ENCODE data around the gene ADGRA1.
"Not testable (repeated sequence)": the region's sequence is repeated elsewhere in the genome, so short reads cannot be mapped to it uniquely, and the experiment has no call there.

The ADGRA1 gene, protein sequence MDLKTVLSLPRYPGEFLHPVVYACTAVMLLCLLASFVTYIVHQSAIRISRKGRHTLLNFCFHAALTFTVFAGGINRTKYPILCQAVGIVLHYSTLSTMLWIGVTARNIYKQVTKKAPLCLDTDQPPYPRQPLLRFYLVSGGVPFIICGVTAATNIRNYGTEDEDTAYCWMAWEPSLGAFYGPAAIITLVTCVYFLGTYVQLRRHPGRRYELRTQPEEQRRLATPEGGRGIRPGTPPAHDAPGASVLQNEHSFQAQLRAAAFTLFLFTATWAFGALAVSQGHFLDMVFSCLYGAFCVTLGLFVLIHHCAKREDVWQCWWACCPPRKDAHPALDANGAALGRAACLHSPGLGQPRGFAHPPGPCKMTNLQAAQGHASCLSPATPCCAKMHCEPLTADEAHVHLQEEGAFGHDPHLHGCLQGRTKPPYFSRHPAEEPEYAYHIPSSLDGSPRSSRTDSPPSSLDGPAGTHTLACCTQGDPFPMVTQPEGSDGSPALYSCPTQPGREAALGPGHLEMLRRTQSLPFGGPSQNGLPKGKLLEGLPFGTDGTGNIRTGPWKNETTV

DNA sequence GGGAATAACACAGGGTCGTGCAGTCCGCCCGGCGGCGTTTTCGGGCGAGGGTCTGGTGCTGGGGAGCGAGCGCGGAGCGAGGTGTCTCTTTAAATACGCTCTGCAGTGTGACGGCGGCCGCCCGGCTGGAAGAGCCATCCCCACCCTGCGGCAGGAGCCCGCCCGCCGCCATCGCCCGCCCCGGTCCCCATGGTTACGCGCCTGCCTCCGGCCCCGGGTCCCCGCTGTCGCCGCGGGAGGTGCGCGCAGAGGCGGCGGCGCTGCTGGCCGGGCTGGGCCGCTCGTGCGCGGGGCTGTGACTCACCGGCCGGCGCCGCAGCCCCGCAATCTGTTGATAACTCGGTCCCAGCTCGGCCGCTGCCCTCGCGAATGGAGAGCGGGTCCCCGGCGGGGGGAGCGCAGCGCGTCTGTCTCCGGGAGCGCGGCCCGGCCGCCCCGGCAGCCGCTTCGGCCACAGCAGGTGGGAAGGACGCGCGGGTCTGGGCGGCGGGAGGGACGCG is at the start of gene ADGRA1:
Gene ADGRA1 (plus strand): TSS at position 246 of the 500 bp plus-strand sequence. CDS start 986 bp downstream, outside the sequence.
- no peak for DNase-seq

DNA sequence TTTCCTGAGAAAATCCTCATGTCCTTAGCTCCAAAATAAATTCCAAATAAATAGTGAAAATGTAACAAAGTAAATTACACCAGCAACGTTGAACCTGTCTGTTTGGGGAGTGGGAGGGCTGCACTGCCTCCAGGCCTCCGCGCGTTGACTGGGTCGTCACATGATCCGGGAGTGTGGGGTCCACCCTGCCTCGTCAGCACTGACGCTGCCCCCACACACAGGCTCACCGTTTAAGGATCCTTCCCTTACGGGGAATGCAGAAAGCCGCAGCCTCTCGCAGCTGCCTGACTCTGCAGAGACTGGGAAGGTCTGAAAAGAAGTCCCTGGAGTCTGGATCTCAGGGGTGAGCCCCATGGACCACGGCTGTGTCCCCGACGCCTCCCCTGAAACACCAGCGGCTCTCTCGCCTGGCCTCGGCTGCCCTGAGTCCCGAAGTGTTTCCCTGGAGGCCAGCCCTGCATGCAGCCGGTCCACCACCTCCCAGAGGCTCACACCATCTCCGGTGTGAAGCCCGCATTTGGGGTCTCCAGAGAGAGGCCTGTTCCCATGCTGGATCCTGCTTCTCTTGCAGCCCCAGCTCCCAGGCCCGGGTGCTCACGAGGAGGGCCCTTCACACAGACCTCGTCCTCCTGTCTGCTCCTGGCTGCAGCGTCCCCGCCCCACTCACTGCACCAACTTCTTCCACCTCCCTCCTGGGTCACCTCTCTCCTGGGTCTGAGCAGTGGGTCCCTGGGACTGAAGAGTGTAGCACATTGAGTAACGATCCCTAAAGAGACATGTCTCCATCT is 49.5 kb upstream of the ADGRA1 start:
- no peak for DNase-seq

DNA sequence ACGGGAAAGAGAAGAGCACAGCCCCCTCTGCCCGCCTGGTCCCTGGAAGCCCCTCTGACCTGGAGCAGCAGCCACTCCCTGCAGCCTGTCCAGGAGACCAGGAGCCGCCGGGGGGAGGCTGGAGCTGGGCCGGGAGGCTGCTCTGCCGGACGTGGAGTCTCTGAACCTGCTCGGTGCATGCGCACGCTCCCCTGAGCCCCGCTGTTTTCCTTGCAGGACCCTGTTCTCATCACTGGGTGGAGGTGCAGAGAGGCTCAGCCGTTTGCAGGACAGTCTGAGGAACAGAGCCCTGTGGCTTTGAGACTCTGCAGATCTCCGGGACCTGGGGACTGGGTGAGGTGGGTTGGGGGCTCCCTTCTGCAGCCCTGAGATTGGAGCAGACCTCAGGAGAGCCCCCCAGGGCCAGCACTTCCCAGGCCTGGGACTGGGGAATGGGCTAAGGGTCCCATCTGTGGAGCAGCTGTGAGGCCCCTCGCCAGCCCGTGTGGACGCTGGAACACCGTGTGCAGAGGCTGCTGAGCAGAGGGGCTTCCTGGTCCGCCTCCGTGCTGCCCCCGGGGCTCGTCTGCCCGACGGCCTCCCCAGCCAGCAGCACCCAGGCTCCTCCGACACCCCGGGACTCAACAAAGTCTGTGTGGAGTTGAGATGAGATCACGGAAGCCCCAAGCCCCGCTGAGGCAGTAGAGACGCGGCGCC is 48.5 kb upstream of the ADGRA1 start:
- DNase-seq, result no peak

DNA sequence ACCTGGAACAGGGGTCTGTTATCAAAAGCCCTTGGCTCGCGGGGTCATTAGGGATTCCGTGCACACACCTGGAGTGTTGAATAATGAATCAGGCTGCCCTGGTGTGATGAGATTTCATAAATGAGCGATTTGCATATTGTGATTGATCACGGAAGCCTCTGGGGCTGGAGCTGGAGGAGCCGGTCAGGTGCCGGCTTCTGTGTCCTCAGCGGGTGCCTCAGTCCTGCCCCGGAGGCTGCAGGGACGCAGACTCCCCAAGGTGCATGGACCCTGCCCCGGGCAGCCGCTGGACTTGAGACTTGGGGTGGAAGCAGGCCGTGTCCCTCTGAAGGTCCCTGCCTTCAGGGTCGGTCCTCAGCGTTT is 47.9 kb upstream of the ADGRA1 start:
- DNase-seq, result no peak

DNA sequence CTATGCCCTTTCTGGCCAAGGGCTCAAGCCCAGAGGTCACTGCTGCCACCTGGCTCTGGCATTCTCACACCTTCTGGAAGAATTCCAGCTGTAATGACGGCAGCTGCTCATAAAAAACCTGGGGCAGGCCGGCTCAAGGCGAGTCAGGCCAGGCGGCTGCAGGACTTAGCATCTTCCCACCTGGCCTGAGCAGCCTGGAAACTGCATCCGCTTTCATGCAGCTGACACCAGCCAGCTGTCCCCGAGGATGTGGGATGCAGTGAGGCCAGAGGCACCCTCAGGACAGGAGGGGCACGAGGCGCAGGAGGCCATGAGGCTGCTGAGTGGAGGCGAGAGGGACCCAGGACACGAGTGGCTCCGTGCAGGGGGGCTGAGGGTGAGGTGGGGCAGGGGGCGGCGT is 47.5 kb upstream of the ADGRA1 start:
- no peak for DNase-seq

DNA sequence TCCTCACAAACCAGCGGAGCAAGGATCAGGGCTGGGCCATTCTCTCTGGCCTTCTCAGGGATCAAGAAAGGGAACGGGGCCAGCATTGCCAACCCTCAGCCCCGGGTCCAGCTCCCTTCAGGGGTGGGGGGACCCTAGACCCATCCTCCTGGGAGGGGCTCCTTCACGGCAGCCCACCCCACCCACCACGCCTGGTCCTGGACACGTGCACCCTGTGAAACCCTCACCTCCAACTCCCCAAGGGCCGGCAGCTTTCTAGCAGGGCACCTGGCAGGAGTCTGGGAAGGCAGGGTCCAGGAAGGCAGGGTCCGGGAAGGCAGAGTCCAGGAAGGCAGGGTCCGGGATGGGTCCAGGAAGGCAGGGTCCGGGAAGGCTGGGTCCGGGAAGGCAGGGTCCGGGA is 46.6 kb upstream of the ADGRA1 start:
- no peak for DNase-seq

DNA sequence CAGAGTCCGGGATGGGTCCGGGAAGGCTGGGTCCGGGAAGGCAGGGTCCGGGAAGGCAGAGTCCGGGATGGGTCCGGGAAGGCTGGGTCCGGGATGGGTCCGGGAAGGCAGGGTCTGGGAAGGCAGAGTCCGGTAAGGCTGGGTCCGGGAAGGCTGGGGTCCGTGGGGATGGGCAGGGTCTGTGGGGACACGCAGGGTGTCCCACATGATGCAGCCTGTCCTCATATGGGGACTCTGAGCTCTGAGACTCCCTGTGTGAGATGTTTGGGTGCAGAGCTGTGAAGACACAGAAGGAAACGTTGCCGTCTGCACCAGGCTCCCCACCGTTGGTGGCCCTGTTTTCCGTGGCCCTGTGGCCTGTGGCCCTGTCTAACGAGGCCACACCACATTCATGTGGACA is 45.7 kb upstream of the ADGRA1 start:
- no peak for DNase-seq

DNA sequence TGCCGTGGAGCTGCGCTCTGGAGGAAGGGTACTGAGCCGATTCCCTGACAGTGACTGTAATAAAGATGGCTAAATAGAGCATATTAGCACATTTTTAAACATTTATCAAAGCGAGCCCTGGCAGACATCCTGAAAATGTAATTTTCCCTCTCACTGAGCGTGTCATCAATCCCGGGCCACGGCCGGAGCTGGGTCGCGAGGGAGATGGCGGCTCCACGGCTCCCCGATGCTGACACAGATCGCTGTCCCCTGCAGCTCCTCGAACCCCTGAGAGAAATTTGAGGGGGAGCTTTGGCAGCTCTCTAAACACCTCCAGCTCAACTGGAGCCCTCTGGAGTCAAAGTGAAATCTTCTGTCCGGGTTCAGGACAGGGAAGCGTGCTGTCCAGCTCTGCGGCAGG is 44.9 kb upstream of the ADGRA1 start:
- no peak for DNase-seq

DNA sequence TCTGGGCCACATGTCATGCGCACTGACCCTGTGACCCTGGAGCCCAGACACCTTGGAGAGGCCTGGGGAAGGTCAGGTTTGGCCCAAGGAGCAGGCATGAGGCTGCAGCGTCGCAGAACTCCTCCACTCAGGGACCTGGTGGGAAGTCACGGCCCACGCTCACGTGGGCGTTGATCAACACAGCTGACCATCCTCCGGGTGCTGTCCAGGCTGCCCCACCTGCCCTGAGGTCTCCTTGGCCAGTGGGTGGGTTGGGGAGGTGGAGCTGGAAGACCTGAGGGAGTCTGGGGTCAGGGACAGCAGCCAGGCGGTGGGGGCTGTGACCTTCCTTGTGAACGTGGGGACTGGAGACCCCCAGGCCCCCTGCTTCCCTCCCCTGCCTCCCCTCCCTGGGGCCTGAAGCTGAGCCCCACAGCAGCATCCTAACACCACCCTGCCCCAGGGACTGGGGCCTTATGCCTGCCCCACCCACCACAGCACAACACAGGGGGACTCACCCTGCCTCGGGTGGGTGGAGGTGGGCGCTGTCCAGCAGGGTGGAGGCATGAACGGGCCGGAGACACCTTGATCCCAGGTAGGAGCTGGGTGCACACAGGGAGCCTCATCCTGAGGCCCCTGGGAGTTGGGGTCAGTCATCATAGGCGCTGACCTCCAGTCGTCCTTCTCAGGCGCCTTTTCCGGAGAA is 44.0 kb upstream of the ADGRA1 start:
- DNase-seq, result no peak

DNA sequence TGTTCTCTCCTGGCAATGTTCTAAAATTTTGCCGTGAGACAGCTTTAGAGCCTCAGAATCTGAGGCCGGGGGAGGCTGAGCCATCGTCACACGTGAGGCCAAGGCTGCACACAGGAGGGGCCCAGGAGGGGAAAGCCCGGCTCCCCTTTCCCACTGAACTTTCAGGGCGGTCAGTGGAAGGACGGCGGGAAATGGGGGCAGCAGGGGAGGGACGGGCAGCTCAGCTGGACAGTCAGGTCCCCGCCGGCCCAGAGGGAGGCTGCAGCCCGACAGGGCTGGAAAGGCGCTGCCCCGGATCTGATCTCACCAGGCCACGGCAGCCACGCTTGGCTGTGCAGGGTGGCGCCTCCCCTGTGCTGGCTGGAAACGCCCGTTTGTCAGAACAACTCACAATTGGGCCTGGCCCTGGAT is 43.3 kb upstream of the ADGRA1 start:
- no peak for DNase-seq

DNA sequence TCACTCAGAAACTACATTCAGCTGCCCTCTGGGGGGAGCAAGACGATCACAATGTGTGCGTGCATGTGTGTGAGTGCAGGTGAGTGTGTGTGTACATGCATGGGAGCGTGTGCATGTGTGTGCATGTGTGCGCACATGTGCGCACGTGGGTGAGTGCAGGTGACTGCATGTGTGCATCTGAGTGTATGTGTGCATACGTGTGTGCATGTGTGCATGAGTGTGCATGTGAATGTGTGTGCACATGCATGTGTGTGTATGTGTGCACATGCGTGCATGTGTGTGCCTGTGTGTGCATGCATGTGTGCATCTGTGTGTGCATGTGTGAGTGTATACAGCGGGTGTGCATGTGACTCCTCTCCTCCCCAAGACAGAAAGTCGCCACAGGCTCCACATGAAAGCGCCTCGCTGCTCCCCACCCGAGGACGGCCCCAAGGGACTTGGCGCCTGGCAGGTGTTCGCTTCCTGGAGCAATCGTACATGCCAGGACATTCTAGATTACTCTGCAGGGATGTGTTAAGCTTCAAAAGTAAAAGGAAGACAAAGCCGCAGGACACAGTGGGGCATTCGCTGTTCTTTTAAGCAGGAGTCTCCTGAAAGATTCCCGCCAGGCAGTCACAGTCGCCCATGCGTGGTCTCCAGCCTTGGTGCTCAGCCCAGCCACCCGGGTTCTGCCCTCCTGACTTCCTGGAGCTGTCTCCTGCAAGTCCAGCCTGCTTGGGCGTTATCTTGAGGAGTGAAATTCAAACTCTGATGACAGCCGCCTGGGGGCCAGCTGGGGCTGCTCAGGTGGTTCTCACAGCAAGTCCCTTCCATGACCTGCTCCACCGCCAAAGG is 42.0 kb upstream of the ADGRA1 start:
- no peak for DNase-seq

DNA sequence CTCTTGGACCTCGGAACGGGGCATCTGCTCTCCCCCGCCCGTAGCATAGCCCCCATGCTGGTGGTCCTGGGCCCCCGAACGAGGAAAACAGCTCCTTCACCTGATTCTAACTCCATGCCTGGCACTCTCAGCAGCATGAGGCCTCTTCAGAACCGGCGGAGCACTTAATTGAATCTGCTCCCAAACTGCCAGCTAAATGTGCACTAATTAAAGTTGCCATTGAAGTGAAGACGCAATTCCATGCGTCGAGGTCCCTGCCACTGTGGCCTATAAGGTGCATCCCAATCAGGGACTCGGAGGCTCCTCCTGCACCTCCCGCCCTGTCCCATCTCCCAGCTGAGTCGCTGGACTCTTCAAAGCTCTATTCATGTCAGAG is 41.3 kb upstream of the ADGRA1 start:
- no peak for DNase-seq

DNA sequence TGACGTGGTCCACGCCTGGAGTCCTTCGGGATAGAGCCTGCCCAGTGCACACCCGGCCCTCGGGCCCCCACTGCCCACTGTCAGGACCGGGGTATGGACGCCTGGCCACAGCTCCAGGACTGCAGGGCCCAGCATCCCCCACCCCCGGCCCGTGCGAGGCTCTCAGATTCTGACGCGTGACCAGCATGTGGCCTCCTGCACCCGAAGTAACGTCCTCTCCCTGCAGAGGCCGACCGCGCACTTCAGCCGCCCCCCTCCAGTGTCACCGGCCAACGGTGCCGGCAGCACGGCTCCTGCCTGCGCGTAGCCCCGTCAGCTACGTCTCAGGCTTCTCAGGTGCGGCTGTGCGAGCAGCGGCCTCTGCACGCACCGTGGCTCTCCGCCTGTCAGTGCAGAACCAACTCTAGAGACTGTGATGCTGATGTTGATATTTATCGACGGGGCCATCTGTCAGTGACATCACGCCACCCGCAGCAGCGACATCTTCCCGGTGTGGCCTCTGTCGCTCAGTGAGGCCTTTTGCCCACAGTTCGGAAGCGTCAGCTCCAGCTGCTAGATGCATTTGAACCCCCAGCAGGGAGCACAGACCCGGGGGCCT is 40.1 kb upstream of the ADGRA1 start:
- DNase-seq, result no peak

DNA sequence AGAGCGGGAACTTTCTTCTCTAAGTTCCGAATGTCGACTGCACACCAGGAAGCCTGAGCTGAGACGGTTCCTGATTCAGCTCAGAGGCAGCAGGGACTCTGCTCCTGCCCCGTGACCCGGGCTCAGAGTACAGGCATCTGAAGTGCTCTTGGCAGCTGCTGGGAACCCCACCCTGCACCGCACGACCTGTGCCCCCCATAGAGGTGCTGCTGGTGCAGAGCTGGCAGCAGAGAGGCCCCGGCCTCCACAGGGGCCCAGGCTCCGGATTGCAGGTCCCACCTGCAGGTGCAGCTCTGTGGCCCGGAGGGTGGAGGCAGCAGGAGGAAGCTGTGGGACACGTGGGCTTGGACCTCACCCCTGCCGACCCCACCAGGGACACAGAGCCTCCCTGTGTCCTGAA is 39.5 kb upstream of the ADGRA1 start:
- no peak for DNase-seq

DNA sequence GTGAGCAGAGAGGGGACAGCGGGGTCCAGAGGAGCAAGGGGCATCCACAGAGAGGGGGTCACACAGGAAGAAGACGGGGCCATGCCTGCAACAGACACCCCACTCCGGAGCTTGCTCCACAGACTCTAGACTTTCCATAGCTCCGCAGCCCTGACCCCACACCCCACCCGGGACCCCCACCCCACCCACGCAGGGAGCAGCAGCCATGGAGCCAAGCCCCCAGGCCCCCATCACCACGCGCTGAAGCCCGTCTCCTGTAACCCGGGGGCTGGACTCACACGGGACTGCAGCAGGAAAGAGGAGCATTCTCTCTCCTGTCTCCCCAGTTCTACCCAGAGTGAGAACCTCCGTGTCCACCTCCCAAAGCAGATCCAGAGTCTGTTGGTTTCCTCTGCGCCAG is 38.8 kb upstream of the ADGRA1 start:
- no peak for DNase-seq

DNA sequence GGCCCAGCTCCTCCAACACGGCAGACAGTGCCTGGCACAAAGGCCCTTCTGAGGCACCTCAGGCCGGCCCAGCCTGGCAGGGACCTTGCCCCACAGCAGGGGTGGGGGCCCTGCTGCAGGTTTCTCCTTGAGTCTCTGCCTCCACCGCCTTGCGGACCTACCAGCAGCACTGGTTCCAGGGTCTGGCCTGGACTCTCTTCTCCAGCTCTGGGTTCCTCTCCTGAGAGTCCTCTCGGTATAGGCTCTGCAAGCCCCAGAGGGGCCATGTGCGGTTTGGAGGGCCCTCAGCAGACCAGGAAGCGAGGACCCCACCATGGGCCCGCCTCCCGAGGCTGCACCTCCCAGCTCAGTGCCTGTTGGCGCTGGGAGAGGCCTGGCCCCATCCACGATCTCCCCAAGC is 38.1 kb upstream of the ADGRA1 start:
- no peak for DNase-seq

DNA sequence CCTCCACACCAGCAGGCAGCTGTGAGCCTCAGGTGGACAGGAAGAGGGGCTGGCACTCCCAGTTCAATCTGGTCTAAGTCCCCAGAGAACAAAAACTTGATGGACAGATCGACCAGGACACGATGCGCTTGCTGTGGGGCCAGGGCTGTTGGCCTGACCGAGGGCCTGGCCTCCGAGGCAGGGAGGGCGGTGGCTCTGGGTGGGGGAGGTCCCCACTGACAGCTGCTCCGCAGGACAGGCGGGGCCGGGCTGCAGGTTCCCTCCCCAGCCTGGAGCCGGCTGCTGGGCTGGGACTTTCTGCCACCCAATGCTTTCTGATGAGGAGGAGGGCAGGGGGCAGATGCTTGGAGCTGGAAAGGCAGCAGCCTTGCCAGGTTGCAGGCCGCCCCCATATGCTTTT is 37.4 kb upstream of the ADGRA1 start:
- DNase-seq, result no peak

DNA sequence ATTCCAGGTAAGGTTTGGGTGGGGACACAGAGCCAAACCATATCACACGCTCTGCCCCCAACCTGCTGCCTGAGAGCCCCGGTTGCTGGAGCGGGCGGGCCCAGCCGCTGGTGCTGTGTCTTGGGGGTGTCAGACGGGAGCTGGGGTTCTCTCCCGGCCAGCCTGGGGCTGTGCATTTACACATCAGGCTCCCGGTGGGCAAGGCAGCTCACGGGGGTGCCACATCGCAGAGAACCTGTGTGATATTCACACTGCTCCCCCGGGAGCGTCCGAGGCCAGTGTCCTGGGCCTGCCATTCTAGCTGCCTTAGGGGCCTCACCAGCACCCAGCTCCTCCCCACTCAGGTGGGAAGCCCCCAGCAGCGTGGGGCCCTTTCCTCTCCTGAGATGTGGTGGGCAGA is 35.6 kb upstream of the ADGRA1 start:
- no peak for DNase-seq

DNA sequence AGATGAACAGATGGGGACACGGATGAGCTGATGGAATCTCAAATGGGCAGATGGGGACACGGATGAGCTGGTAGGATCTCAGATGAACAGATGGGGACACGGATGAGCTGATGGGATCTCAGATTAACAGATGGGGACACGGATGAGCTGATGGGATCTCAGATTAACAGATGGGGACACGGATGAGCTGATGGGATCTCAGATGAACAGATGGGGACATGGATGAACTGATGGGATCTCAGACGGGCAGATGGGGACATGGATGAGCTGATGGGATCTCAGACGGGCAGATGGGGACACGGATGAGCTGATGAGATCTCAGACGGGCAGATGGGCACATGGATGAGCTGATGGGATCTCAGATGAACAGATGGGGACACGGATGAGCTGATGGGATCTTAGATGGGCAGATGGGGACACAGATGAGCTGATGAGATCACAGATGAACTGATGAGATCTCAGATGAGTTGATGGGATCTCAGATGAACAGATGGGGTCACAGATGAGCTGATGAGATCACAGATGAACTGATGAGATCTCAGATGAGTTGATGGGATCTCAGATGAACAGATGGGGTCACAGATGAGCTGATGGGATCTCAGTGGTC is 34.1 kb upstream of the ADGRA1 start:
- not testable (repeated sequence) for DNase-seq

DNA sequence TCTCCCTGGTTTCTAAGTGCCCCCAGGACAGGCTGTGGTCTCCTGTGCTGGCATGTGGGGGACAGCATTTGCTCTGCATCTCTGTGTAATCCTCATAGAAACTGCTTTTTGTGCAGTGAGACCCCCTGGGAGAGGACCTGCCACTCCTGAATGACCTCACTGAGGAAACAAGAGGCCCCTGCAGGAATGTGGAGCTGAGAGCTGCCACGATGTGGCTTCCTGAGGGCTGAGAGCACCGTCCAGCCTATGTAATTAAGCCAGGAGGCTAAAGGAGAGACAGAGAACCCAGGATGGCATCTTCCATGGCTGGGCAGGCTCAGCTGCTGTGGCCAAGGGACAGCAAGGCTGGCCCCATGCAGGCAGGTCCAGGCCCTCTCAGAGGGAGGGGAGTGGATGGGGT is 32.3 kb upstream of the ADGRA1 start:
- DNase-seq, result no peak

DNA sequence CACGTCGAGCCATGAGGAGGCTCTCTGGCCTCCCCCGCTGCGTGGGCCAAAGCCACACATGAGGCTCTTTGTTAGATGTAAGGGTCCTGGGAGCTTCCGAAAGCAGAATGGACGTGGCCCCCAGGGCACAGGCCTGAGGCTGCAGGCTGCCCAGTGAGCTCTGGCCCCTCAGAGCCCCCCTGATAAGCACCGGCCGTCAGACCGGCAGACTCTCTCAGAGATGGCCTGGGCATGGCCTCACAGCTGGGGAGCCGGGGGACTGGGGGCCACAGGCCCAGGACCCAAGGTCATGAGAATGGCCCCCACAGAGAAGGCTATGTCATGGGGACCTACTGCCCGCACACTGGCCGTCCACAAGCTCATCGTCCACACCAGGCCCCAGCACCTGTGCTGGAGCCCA is 31.7 kb upstream of the ADGRA1 start:
- DNase-seq, result no peak

All from activated naive CD4-positive, alpha-beta T cell (primary cell).